Neutrophil (primary cell): ENCODE measurements around the gene TCP10L.

Source experiments
- H3K27ac ChIP-seq: fragments of 200-600 bp; sonication (generic); 2 replicates; pipeline ENCODE4 v1.5.1; 2016; ENCODE audit warnings: mild to moderate bottlenecking, moderate library complexity
- H3K27me3 ChIP-seq: fragments of 200-600 bp; sonication (generic); 2 replicates; pipeline ENCODE4 v1.6.0; 2016; ENCODE audit warnings: mild to moderate bottlenecking
- H3K36me3 ChIP-seq: fragments of 200-600 bp; sonication (generic); 2 replicates; pipeline ENCODE4 v1.5.1; 2017
- H3K4me1 ChIP-seq, 2 experiments: fragments of 200-600 bp in 1 of 2; sonication (generic) in 1 of 2; 1 replicate in 1 of 2; 2 replicates in 1 of 2; pipeline versions ENCODE4 v1.5.1 to v1.6.1; 2013 to 2016; ENCODE audit warnings: low read depth in 1 of 2, low read length in 1 of 2, mild to moderate bottlenecking in 1 of 2, moderate library complexity in 1 of 2; ENCODE audit not compliant: control insufficient read depth in 1 of 2, insufficient read depth in 1 of 2
- H3K4me3 ChIP-seq, 2 experiments: fragments of 200-600 bp in 1 of 2; sonication (generic) in 1 of 2; 1 replicate in 1 of 2; 2 replicates in 1 of 2; pipeline ENCODE4 v1.5.1; 2013 to 2016; ENCODE audit warnings: low read depth in 1 of 2, low read length in 1 of 2, mild to moderate bottlenecking in 1 of 2, moderate library complexity in 1 of 2
- H3K9me3 ChIP-seq: fragments of 200-600 bp; sonication (generic); 2 replicates; pipeline ENCODE4 v1.5.1; 2016
- TF ChIP-seq, protein P1 (sequence below): fragments of 200-600 bp; sonication (generic); IDR thresholded peaks from 2 replicates; pipeline ENCODE4 v1.5.1; 2016; ENCODE audit warnings: antibody characterized with exemption

TCP10L gene

DNA sequence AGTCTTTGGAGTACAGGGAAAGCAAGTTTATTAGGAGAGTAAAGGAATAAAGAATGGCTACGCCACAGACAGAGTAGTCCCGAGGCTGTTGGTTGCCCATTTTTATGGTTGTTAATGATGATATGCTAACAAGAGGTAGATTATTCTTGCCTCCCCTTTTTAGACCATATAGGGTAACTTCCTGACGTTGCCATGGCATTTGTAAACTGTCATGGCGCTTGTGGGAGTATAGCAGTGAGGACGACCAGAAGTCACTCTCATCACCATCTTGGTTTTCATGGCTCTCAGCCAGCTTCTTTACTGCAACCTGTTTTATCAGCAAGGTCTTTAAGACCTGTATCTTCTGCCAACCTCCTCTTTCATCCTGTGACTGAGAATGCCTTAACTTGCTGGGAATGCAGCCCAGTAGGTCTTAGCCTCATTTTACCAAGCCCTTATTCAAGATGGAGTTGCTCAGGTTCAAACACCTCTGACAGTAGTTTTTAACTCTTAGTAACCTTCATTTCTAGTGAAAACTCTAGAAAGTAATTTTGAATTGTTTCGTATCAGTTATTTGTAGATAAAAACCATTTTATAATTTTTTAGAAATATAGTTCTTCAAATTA, 26.2 kb downstream of the TCP10L start:
- Histone ChIP-seq H3K4me3 (no peak overlapping the region), H3K36me3 (no peaks in the 10 kb centered on the region), H3K27ac (no peak overlapping the region), H3K4me1 (no peaks in the 10 kb centered on the region), H3K9me3 (no peaks in the 10 kb centered on the region), H3K27me3 (no peaks in the 10 kb centered on the region)
- TF ChIP-seq, protein P1, sequence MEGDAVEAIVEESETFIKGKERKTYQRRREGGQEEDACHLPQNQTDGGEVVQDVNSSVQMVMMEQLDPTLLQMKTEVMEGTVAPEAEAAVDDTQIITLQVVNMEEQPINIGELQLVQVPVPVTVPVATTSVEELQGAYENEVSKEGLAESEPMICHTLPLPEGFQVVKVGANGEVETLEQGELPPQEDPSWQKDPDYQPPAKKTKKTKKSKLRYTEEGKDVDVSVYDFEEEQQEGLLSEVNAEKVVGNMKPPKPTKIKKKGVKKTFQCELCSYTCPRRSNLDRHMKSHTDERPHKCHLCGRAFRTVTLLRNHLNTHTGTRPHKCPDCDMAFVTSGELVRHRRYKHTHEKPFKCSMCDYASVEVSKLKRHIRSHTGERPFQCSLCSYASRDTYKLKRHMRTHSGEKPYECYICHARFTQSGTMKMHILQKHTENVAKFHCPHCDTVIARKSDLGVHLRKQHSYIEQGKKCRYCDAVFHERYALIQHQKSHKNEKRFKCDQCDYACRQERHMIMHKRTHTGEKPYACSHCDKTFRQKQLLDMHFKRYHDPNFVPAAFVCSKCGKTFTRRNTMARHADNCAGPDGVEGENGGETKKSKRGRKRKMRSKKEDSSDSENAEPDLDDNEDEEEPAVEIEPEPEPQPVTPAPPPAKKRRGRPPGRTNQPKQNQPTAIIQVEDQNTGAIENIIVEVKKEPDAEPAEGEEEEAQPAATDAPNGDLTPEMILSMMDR, result no peak

DNA sequence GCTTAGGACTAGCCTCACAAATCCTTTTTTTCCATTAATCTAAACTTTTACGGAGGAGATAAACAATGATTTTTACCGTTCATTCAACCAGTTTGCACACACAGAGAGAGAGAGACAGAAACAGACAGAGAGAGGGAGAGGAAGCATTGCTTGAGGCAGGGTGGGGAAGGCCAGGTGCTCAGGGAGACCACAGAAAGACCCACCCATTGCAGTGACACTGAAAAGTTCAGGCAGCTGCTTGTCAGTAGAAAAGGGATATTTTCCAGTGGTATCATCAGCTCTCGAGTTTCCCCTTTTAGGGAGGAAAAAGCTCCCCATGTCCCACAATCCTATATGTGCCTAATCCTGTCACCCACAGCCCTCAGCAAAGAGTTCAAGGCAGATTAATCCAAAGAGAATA, 27.2 kb downstream of the TCP10L start:
- no peaks in the 10 kb centered on the region for H3K36me3 ChIP-seq
- TF ChIP-seq, protein P1, result no peak
- H3K4me3 ChIP-seq, result no peak overlapping the region
- no peaks in the 10 kb centered on the region for H3K4me1 ChIP-seq
- H3K27ac ChIP-seq, result no peak overlapping the region
- no peaks in the 10 kb centered on the region for H3K9me3 ChIP-seq
- H3K27me3 ChIP-seq, result no peaks in the 10 kb centered on the region

DNA sequence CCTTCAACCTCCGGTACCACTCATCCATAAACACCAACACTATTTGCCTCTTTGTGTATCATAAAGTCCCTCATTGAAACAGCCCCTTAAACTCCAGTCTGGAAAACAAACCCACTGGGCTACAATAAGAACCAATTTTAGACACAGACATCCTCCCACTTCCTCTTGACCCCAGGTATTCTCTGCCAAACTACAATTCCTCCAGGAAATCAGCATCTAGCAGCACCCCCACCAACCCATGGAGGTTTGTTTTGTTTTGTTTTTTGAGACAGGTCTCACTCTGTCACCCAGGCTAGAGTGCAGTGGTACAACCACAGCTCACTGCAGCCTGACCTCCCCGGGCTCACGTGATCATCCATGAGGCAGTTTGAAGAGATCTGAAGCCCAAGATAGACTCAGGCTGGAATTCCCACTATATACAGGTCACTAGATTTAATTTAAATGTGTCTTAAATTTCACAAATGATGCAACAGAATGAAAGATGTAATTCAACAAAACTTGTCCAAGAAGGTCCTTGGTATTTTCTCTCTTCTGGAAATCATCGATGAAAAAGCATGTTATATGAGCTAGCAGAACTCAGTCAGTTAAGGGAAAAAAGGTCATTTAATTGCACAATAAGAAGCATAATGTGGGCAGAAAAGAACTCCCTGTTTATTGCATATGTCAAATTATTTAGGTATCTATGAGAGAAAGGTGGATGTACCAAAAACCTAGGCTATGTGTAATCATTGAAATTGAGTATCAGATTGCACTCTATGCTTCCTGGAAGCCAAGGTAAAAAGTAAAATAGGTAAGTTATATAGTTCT, 30.3 kb downstream of the TCP10L start:
- Histone ChIP-seq H3K9me3 (no peaks in the 10 kb centered on the region), H3K36me3 (no peaks in the 10 kb centered on the region), H3K27ac (no peak overlapping the region), H3K4me1 (no peaks in the 10 kb centered on the region), H3K27me3 (no peaks in the 10 kb centered on the region), H3K4me3 (no peak overlapping the region)
- TF ChIP-seq, protein P1, result no peak

- Histone ChIP-seq H3K27ac (no peak overlapping the region), H3K4me1 (no peaks in the 10 kb centered on the region), H3K4me3 (no peak overlapping the region), H3K36me3 (no peaks in the 10 kb centered on the region), H3K9me3 (no peaks in the 10 kb centered on the region), H3K27me3 (no peaks in the 10 kb centered on the region)
- TF ChIP-seq, protein P1, result no peak
Measured at GRCh38 chr21:32549886-32550285, 35.4 kb downstream of the TCP10L start.

- Histone ChIP-seq H3K27me3 (no peaks in the 10 kb centered on the region), H3K36me3 (no peaks in the 10 kb centered on the region), H3K9me3 (no peaks in the 10 kb centered on the region), H3K4me1 (no peaks in the 10 kb centered on the region), H3K27ac (no peak overlapping the region), H3K4me3 (no peak overlapping the region)
- TF ChIP-seq, protein P1, result no peak
Measured at GRCh38 chr21:32549440-32549839, 35.9 kb downstream of the TCP10L start.
